K562 (cell line): ENCODE measurements around the gene ETV3. TPM values are rescaled to one million over a fixed set of nuclear protein-coding genes. Genes with fewer than 3 reads are reported as not detected.

Experiments
- E2F3 ChIP-seq: fragments of 250-450 bp; sonication (Bioruptor Pico); IDR thresholded peaks from 2 replicates; pipeline ENCODE4 v1.4.0; 2020; ENCODE audit warnings: mild to moderate bottlenecking
- HDGF ChIP-seq: fragments of 450-650 bp; IDR thresholded peaks from 2 replicates; pipeline ENCODE4 v1.6.1; 2016
- KDM4B ChIP-seq, 2 experiments: fragments of 450-650 bp in 1 of 2; sonication (generic) in 1 of 2; IDR thresholded peaks; 2 replicates each; pipeline ENCODE4 v1.6.1; 2016 to 2017; ENCODE audit warnings: borderline replicate concordance in 2 of 2, antibody characterized with exemption in 1 of 2, low read depth in 1 of 2, mild to moderate bottlenecking in 1 of 2
- KLF16 ChIP-seq: IDR thresholded peaks from 2 replicates; pipeline ENCODE4 v1.6.1; 2016; ENCODE audit warnings: antibody characterized with exemption
- KLF6 ChIP-seq: fragments of 250-450 bp; sonication (Bioruptor Pico); IDR thresholded peaks from 2 replicates; pipeline ENCODE4 v1.4.0; 2020; ENCODE audit warnings: mild to moderate bottlenecking, moderate library complexity, borderline replicate concordance
- MYBL2 ChIP-seq, 2 experiments: fragments of 450-650 bp in 1 of 2; sonication (generic) in 1 of 2; formaldehyde crosslinking in 1 of 2; IDR thresholded peaks; 2 replicates each; pipeline versions ENCODE4 v1.6.1 to v1.8.1; 2017 to 2022; ENCODE audit warnings: borderline replicate concordance in 1 of 2, inconsistent platforms in 1 of 2, low read depth in 1 of 2, mild to moderate bottlenecking in 1 of 2, missing genetic modification reagents in 1 of 2, moderate library complexity in 1 of 2
- NR2C2 ChIP-seq, 2 experiments: fragments of 200-800 bp in 1 of 2; sonication (Bioruptor generic) in 1 of 2; sonication (generic) in 1 of 2; formaldehyde crosslinking in 1 of 2; IDR thresholded peaks; 2 replicates each; pipeline versions ENCODE4 v1.6.1 to v1.8.0; 2016 to 2022; ENCODE audit warnings: mild to moderate bottlenecking in 1 of 2, missing compliant biosample characterization in 1 of 2, missing genetic modification characterization in 1 of 2, missing genetic modification reagents in 1 of 2
- PHB ChIP-seq: fragments of 250-450 bp; sonication (Bioruptor Pico); IDR thresholded peaks from 2 replicates; pipeline ENCODE4 v1.5.0; 2021
- RHOXF2B ChIP-seq: fragments of 250-450 bp; sonication (Bioruptor Pico); conservative IDR thresholded peaks from 2 replicates; pipeline ENCODE4 v1.5.1; 2021
- SETDB1 ChIP-seq: IDR thresholded peaks from one replicate; pipeline ENCODE4 v1.6.1; 2012; ENCODE audit warnings: low read length, control low read depth, inconsistent platforms
- STAG1 ChIP-seq: sonication (generic); formaldehyde crosslinking; IDR thresholded peaks from 2 replicates; pipeline ENCODE4 v1.5.0; 2020; ENCODE audit warnings: missing genetic modification reagents, borderline replicate concordance
- TAF9B ChIP-seq: fragments of 450-650 bp; IDR thresholded peaks from 2 replicates; pipeline ENCODE4 v1.6.1; 2018; ENCODE audit warnings: mild to moderate bottlenecking; ENCODE audit not compliant: partially characterized antibody
- ZC3H8 ChIP-seq: fragments of 450-650 bp; IDR thresholded peaks from 2 replicates; pipeline ENCODE4 v1.6.1; 2017
- ZFP36 ChIP-seq: fragments of 150-350 bp; IDR thresholded peaks from 2 replicates; pipeline ENCODE4 v1.6.1; 2018; ENCODE audit warnings: low read length, low read depth; ENCODE audit not compliant: partially characterized antibody
- polyA plus RNA-seq, 8 experiments: library from polyadenylated mRNA; depleted of rRNA in 4 of 8; stranded (reverse) in 5 of 8; unstranded in 3 of 8; fragments of >200 nt; fragmentation: Nextera tagmentation in 2 of 8; fragmentation: Illumina TruSeq in 1 of 8; extraction: Ambion mirVana in 2 of 8; extraction: Trizol in 1 of 8; gene quantifications; 2 replicates each; pipeline versions ENCODE4 v1.2.1 to v1.2.3, GENCODE V29; 2011 to 2014; ENCODE audit warnings: inconsistent platforms in 1 of 8, missing spikeins in 1 of 8
- total RNA-seq, 7 experiments: library from RNA; depleted of rRNA in 6 of 7; stranded (reverse); fragments of >200 nt in 6 of 7; fragmentation: Illumina TruSeq in 2 of 7; extraction: Trizol in 2 of 7; gene quantifications; 2 replicates each; pipeline versions ENCODE4 v1.2.1 to v1.2.3, GENCODE V29; 2011 to 2021; ENCODE audit warnings: low replicate concordance in 1 of 7
- TF ChIP-seq, protein P1 (sequence below): fragments of 450-650 bp; IDR thresholded peaks from 2 replicates; pipeline ENCODE4 v1.6.1; 2018; ENCODE audit not compliant: partially characterized antibody
- TF ChIP-seq, protein P2 (sequence below): fragments of 150-350 bp; IDR thresholded peaks from 2 replicates; pipeline ENCODE4 v1.6.1; 2014; ENCODE audit warnings: low read depth, mild to moderate bottlenecking, low read length, borderline replicate concordance
- TF ChIP-seq, protein P3 (sequence below): sonication (generic); formaldehyde crosslinking; IDR thresholded peaks from 2 replicates; pipeline ENCODE4 v1.9.0; 2022; ENCODE audit warnings: mild to moderate bottlenecking, missing genetic modification reagents

The ETV3 gene
- total and polyA plus RNA-seq, 9 of the 15 experiments (the other 6 are each of a cell fraction or from before 2014, with no cell fraction given): 3.1 to 16.0 (median 9.0) TPM

DNA sequence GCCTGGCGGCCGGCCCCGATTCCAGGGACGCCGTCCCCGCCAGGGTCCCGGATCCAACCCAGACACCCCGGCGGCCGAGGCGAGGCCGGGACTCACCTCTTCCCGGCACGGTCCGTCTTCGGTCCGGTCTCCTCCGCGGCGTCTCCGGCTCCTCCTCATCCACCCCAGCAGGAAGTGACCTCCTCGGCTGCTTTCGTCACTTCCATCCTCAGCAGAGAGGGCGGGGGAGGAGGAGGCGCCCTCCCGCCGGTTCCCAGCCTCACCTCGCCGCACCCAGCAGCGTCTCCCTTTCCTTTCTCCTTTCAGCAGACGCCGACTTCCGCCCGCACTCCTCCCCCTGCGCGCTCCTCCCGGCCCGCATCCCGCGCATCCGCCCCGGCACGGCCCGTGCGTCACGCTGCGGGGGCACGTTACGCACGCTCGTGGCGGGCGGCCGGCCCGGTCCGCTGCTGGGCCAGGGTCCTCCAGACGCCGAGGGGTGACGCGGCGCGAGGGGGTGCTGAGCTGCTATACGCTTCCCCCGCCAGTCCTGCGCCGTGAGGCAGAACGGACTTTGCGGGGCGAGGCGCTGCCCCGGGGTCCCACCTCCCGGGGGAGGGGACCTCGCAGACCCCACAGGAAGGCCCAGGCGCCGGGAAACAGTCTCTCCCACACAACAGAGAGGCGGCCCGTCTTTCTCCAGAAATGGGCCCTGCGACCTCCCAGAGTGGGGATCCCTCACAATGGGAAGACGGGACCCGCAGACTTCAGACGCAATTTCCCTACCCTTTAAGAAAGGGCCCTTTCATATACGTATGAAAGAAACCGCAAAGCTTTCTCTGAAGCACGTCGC lies at the start of gene ETV3 (continued):
- TF ChIP-seq, protein P1, sequence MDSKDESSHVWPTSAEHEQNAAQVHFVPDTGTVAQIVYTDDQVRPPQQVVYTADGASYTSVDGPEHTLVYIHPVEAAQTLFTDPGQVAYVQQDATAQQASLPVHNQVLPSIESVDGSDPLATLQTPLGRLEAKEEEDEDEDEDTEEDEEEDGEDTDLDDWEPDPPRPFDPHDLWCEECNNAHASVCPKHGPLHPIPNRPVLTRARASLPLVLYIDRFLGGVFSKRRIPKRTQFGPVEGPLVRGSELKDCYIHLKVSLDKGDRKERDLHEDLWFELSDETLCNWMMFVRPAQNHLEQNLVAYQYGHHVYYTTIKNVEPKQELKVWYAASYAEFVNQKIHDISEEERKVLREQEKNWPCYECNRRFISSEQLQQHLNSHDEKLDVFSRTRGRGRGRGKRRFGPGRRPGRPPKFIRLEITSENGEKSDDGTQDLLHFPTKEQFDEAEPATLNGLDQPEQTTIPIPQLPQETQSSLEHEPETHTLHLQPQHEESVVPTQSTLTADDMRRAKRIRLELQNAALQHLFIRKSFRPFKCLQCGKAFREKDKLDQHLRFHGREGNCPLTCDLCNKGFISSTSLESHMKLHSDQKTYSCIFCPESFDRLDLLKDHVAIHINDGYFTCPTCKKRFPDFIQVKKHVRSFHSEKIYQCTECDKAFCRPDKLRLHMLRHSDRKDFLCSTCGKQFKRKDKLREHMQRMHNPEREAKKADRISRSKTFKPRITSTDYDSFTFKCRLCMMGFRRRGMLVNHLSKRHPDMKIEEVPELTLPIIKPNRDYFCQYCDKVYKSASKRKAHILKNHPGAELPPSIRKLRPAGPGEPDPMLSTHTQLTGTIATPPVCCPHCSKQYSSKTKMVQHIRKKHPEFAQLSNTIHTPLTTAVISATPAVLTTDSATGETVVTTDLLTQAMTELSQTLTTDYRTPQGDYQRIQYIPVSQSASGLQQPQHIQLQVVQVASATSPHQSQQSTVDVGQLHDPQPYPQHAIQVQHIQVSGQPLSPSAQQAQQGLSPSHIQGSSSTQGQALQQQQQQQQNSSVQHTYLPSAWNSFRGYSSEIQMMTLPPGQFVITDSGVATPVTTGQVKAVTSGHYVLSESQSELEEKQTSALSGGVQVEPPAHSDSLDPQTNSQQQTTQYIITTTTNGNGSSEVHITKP: no peak
- TF ChIP-seq KLF16 (no peak), E2F3 (CRISPR knock-in tag) (0 out of 2 replicates have a peak, but pooled peaks have one; percentile 38), RHOXF2B (CRISPR knock-in tag) (no peak), HDGF (no peak), SETDB1 (no peak), ZC3H8 (no peak), TAF9B (peak; percentile 17), KLF6 (no peak), STAG1 (CRISPR knock-in tag) (peak; percentile 33; the same call in 1 of the 2 replicates), NR2C2 (CRISPR knock-in tag; IDR thresholded peaks at IDR 0.05) (no peak), NR2C2 (tag; IDR thresholded peaks at IDR 0.05) (peak; percentile 86), ZFP36 (no peak), MYBL2 (IDR thresholded peaks at IDR 0.05; ENCODE audit: low read depth) (no peak), MYBL2 (CRISPR knock-in tag; IDR thresholded peaks at IDR 0.05; ENCODE audit: borderline replicate concordance) (no peak), KDM4B (IDR thresholded peaks at IDR 0.05; ENCODE audit: borderline replicate concordance in 2 of 2, low read depth in 1 of 2) (peak in 1 of 2 experiments; percentile 81; a peak in 1 of 4 replicates), PHB (CRISPR knock-in tag) (peak; percentile 78; the same call in 1 of the 2 replicates)
- TF ChIP-seq, protein P2, sequence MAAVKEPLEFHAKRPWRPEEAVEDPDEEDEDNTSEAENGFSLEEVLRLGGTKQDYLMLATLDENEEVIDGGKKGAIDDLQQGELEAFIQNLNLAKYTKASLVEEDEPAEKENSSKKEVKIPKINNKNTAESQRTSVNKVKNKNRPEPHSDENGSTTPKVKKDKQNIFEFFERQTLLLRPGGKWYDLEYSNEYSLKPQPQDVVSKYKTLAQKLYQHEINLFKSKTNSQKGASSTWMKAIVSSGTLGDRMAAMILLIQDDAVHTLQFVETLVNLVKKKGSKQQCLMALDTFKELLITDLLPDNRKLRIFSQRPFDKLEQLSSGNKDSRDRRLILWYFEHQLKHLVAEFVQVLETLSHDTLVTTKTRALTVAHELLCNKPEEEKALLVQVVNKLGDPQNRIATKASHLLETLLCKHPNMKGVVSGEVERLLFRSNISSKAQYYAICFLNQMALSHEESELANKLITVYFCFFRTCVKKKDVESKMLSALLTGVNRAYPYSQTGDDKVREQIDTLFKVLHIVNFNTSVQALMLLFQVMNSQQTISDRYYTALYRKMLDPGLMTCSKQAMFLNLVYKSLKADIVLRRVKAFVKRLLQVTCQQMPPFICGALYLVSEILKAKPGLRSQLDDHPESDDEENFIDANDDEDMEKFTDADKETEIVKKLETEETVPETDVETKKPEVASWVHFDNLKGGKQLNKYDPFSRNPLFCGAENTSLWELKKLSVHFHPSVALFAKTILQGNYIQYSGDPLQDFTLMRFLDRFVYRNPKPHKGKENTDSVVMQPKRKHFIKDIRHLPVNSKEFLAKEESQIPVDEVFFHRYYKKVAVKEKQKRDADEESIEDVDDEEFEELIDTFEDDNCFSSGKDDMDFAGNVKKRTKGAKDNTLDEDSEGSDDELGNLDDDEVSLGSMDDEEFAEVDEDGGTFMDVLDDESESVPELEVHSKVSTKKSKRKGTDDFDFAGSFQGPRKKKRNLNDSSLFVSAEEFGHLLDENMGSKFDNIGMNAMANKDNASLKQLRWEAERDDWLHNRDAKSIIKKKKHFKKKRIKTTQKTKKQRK: no peak
- TF ChIP-seq, protein P3, sequence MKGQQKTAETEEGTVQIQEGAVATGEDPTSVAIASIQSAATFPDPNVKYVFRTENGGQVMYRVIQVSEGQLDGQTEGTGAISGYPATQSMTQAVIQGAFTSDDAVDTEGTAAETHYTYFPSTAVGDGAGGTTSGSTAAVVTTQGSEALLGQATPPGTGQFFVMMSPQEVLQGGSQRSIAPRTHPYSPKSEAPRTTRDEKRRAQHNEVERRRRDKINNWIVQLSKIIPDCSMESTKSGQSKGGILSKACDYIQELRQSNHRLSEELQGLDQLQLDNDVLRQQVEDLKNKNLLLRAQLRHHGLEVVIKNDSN (CRISPR knock-in tag): peak; percentile 40; the same call in 1 of the 2 replicates
